GM12892 (cell line): ENCODE data around the gene MGAT5.

ENCODE experiments used
- DNase-seq: peaks from one replicate; pipeline ENCODE4 v3.0.0; 2011; ENCODE audit not compliant: insufficient read length
- FAIRE-seq: peaks from 2 replicates; lab custom pipeline; 2011; peaks lifted over from hg19 to GRCh38; lab: Jason Lieb, UNC
- POLR2A ChIP-seq: IDR thresholded peaks from 2 replicates; pipeline ENCODE4 v1.6.1; 2011; ENCODE audit warnings: low read depth, low read length, control low read depth
- POLR2AphosphoS5 ChIP-seq: IDR thresholded peaks from 2 replicates; pipeline ENCODE4 v1.6.1; 2011; ENCODE audit warnings: low read depth, low read length, control low read depth
- TAF1 ChIP-seq: IDR thresholded peaks from 2 replicates; pipeline ENCODE4 v1.6.1; 2011; ENCODE audit warnings: low read depth, mild to moderate bottlenecking, control low read depth, low read length, borderline replicate concordance

The MGAT5 gene

GRCh38 chr2:134245340-134245984, 8.4 kb upstream of the MGAT5 start:
- FAIRE-seq, result peak; percentile 95
- TF ChIP-seq TAF1 (no peak), POLR2AphosphoS5 (no peak)
- DNase-seq, result no peak

- FAIRE-seq, result no peak
- DNase-seq, result no peak
- TF ChIP-seq POLR2AphosphoS5 (no peak), TAF1 (no peak), POLR2A (no peak)
Measured at GRCh38 chr2:134246154-134246874, 7.6 kb upstream of the MGAT5 start.

- FAIRE-seq (peak; percentile 17), DNase-seq (no peak)
- TF ChIP-seq POLR2A (no peak), TAF1 (no peak), POLR2AphosphoS5 (no peak)
Measured at GRCh38 chr2:134247679-134248078, 6.2 kb upstream of the MGAT5 start.

- no peak for TF ChIP-seq POLR2A
- TF ChIP-seq POLR2AphosphoS5, result no peak
- no peak for TF ChIP-seq TAF1
- DNase-seq (no peak), FAIRE-seq (no peak)
Measured at GRCh38 chr2:134248913-134249312, 5.0 kb upstream of the MGAT5 start.

GRCh38 chr2:134249755-134250154, 4.1 kb upstream of the MGAT5 start:
- FAIRE-seq (peak; percentile 64), DNase-seq (no peak)
- TF ChIP-seq POLR2A, result no peak
- TF ChIP-seq POLR2AphosphoS5, result no peak
- TF ChIP-seq TAF1, result no peak

GRCh38 chr2:134250840-134251461, 2.9 kb upstream of the MGAT5 start:
- FAIRE-seq (peak; percentile 79), DNase-seq (no peak)
- TF ChIP-seq POLR2AphosphoS5, result no peak
- no peak for TF ChIP-seq TAF1
- TF ChIP-seq POLR2A, result no peak

- DNase-seq (no peak), FAIRE-seq (peak; percentile 67)
- TF ChIP-seq POLR2A (no peak), POLR2AphosphoS5 (no peak), TAF1 (no peak)
Measured at GRCh38 chr2:134252092-134252750, 1.7 kb upstream of the MGAT5 start.

GRCh38 chr2:134253117-134253704, 661 bp upstream of the MGAT5 start:
- no peak for TF ChIP-seq TAF1
- TF ChIP-seq POLR2AphosphoS5, result no peak; the same call in 1 of the 2 replicates
- TF ChIP-seq POLR2A, result no peak; the same call in 1 of the 2 replicates
- FAIRE-seq (peak; percentile 91), DNase-seq (no peak)

GRCh38 chr2:134254824-134255223, 952 bp downstream of the MGAT5 start:
- DNase-seq (no peak), FAIRE-seq (no peak)
- TF ChIP-seq TAF1 (no peak), POLR2A (no peak), POLR2AphosphoS5 (no peak)

GRCh38 chr2:134256956-134257355, 3.1 kb downstream of the MGAT5 start:
- FAIRE-seq, result no peak
- no peak for DNase-seq
- no peak for TF ChIP-seq POLR2AphosphoS5
- no peak for TF ChIP-seq POLR2A
- TF ChIP-seq TAF1, result no peak

- DNase-seq, result no peak
- TF ChIP-seq POLR2AphosphoS5 (no peak), POLR2A (no peak), TAF1 (no peak)
- no peak for FAIRE-seq
Measured at GRCh38 chr2:134257509-134257908, 3.6 kb downstream of the MGAT5 start.
